ENCODE data around the gene UGCG. TPM values are rescaled to one million over a fixed set of nuclear protein-coding genes. Genes with fewer than 3 reads are reported as not detected.

The UGCG gene
- total and polyA plus RNA-seq, 2 of the 4 experiments (the other 2 are of a cell fraction): 84.2 to 104 TPM

GRCh38 chr9:111957856-111958631 lies 61.4 kb downstream of the UGCG start (continued):
- TF ChIP-seq ELK1 (IDR thresholded peaks at IDR 0.05; ENCODE audit: borderline replicate concordance, low read depth, low read length): no peak
